Gastroesophageal sphincter (tissue), 3 donors: ENCODE measurements around the gene ARMH3.

Experiments used
- CTCF ChIP-seq, 4 experiments: fragments of 200-600 bp in 2 of 4; fragments of 450-650 bp in 2 of 4; sonication (generic) in 1 of 4; IDR thresholded peaks; one replicate each; pipeline ENCODE4 v1.5.1; 2017 to 2019; ENCODE audit warnings: antibody characterized with exemption in 4 of 4, mild to moderate bottlenecking in 2 of 4, moderate library complexity in 2 of 4
- POLR2A ChIP-seq, 2 donors: fragments of 450-650 bp; IDR thresholded peaks; one replicate each; pipeline ENCODE4 v1.6.1; 2017; ENCODE audit warnings: antibody characterized with exemption in 2 of 2, mild to moderate bottlenecking in 2 of 2, moderate library complexity in 1 of 2
- POLR2AphosphoS5 ChIP-seq: sonication (generic); formaldehyde crosslinking; IDR thresholded peaks from one replicate; pipeline ENCODE4 v1.6.1; 2017; ENCODE audit warnings: antibody characterized with exemption

GRCh38 chr10:101816376-101816775 lies 239.6 kb downstream of the ARMH3 start:
- TF ChIP-seq POLR2A (IDR thresholded peaks at IDR 0.05) (no peak), CTCF (IDR thresholded peaks at IDR 0.05) (no peak), POLR2AphosphoS5 (no peak)
